ENCODE results near the gene UGT2A3.

Gene UGT2A3

DNA sequence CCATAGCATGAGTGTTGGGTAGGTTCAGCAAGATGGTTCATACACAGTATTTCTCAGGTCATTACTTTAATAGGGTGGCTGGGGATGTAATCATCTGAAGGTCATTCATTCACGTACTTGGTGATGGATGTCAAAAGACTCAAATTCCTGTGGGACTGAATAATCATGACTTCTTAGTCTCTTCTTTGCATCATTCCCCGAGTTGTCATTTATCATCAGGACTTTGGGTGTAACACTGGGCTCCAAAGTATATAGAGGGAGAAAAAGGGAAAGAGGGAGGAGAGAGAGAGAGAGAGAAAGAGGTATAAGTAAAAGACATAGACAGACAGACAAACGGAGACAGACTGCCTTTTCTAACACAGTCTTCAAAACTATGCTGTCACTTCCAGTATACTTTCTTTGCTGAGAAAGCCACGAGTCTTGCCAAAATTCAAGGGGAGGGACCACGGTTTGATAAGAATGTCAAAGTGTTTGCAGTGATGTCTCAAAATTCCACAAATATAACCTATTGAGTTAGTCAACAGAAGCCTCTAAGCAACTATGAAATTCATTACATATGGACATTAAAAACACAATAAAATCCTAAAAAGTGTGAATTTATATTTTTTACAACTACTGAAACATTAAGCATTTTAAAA lies 55.9 kb downstream of the UGT2A3 start:
- no peak overlapping the region for H3K4me3 Mint-ChIP-seq
- H3K27ac Mint-ChIP-seq, result no peak overlapping the region
- no peaks in the 10 kb centered on the region for H3K27me3 Mint-ChIP-seq
- no peaks in the 10 kb centered on the region for H3K4me1 Mint-ChIP-seq (ENCODE audit: low read depth)
- H3K9me3 Mint-ChIP-seq (ENCODE audit: low read depth), result no peaks in the 10 kb centered on the region
- no peaks in the 10 kb centered on the region for H3K36me3 Mint-ChIP-seq

DNA sequence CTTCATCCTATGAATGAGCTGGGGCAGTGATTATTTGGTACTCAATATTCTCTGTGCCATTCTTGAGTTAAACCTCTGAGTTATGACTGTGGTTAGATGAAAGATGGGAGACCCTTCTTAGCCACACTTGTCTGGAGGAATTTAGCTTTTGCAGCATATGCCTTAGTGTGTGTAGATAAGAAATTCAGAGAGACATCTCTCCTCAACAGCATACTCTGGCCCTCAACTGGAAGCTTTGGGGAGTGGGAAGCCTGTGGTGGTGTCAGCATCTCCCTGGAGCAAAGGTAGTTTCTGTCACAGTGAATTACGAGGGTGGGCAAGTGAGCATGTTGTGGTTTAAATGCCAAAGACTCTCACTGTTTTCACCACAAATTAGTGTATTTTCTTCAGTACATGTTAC lies 58.7 kb downstream of the UGT2A3 start:
- no peak overlapping the region for H3K27ac Mint-ChIP-seq
- H3K9me3 Mint-ChIP-seq (ENCODE audit: low read depth), result no peaks in the 10 kb centered on the region
- H3K27me3 Mint-ChIP-seq, result no peaks in the 10 kb centered on the region
- H3K4me3 Mint-ChIP-seq, result no peak overlapping the region
- no peaks in the 10 kb centered on the region for H3K4me1 Mint-ChIP-seq (ENCODE audit: low read depth)
- H3K36me3 Mint-ChIP-seq, result no peaks in the 10 kb centered on the region

DNA sequence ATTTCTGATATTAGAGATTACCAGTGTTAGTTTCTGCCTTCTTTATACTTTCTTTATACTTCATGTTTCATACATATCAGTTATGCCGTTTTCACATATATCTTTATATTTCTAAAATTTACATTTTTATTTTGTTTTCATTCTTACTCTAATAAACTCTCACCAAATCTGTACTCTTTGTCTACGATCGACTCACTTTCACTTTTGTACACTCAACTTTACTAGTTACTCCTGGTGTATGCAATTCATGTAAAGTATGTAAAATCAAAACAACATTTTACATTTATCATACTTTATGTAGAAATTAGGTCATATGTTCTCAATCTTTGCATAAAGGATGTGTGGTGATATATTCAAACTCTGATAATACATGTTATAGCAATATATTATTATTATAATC lies 59.9 kb downstream of the UGT2A3 start:
- no peaks in the 10 kb centered on the region for H3K4me1 Mint-ChIP-seq (ENCODE audit: low read depth)
- no peaks in the 10 kb centered on the region for H3K9me3 Mint-ChIP-seq (ENCODE audit: low read depth)
- H3K27ac Mint-ChIP-seq, result no peak overlapping the region
- no peaks in the 10 kb centered on the region for H3K27me3 Mint-ChIP-seq
- no peaks in the 10 kb centered on the region for H3K36me3 Mint-ChIP-seq
- H3K4me3 Mint-ChIP-seq, result no peak overlapping the region

DNA sequence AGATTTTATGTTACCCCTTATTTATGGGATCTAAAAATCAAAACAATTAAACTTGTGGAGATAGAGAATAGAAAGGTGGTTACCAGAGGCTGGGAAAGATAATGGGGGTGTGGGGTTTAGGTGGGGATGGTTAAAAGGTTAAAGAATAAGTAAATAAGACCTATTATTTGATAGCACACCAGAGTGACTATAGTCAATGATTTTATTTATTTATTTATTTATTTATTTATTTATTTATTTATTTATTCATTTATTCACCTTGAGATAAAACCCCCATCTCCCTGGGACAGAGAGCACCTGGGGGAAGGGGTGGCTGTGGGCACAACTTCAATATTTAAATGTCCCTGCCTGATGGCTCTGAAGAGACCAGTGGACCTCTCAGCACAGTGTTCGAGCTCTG lies 66.1 kb downstream of the UGT2A3 start:
- Mint-ChIP-seq H3K4me3 (no peak overlapping the region), H3K27me3 (peaks cover 3% of the 10 kb centered on the region), H3K27ac (no peak overlapping the region), H3K36me3 (no peaks in the 10 kb centered on the region), H3K4me1 (ENCODE audit: low read depth) (no peaks in the 10 kb centered on the region), H3K9me3 (ENCODE audit: low read depth) (no peaks in the 10 kb centered on the region)

DNA sequence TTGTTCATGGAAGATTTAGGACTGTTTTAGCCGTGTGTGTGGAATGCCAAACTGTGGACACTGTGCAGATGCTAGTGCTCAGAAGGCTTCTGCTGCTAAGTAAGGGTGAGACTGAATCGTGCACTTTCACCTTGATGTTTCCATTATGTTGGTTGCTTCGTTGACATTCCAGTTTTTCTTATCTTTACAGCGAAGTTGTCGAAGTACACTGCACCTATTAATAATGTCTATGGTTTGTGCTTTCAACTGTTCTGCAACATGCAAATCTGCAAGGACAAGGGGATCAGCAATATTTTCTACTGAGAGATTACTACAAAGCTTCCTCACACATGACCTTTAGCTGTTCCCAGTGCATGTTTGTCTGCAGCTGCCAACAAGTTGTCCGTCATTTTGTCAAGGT lies 67.7 kb downstream of the UGT2A3 start:
- no peak overlapping the region for H3K4me3 Mint-ChIP-seq
- H3K27me3 Mint-ChIP-seq, result peaks cover 3% of the 10 kb centered on the region
- H3K36me3 Mint-ChIP-seq, result no peaks in the 10 kb centered on the region
- H3K27ac Mint-ChIP-seq, result no peak overlapping the region
- H3K4me1 Mint-ChIP-seq (ENCODE audit: low read depth), result no peaks in the 10 kb centered on the region
- H3K9me3 Mint-ChIP-seq (ENCODE audit: low read depth), result no peaks in the 10 kb centered on the region

Measured in activated naive CD8-positive, alpha-beta T cell (primary cell).